Fibroblast of the aortic adventitia (primary cell): ENCODE data around the gene CHL1. TPM values are rescaled to one million over a fixed set of nuclear protein-coding genes. Genes with fewer than 3 reads are reported as not detected.

ENCODE experiments used
- DNase-seq: peaks from one replicate; pipeline ENCODE4 v3.0.0-alpha.2; 2010; ENCODE audit warnings: low read depth
- H3K4me3 ChIP-seq: 2 replicates; pipeline ENCODE4 v1.5.1; 2011; ENCODE audit warnings: low read depth, mild to moderate bottlenecking, control low read depth, low read length, moderate library complexity
- CTCF ChIP-seq: IDR thresholded peaks from 2 replicates; pipeline ENCODE4 v1.5.1; 2011; ENCODE audit warnings: mild to moderate bottlenecking, low read length, control low read depth, inconsistent platforms; ENCODE audit not compliant: insufficient read depth
- total RNA-seq: library from RNA; depleted of rRNA; stranded (reverse); fragments of >200 nt; gene quantifications from 2 replicates; pipeline ENCODE4 v1.2.3, GENCODE V29; 2012; ENCODE audit warnings: low replicate concordance

CHL1 gene
- total RNA-seq, 1 donor, result 0.63 TPM

GRCh38 chr3:373193-373779 lies 176.7 kb downstream of the CHL1 start:
- no peak for TF ChIP-seq CTCF
- no peak for DNase-seq

GRCh38 chr3:374459-374858 lies 177.9 kb downstream of the CHL1 start:
- no peak for TF ChIP-seq CTCF
- DNase-seq, result no peak
- H3K4me3 ChIP-seq, result no peak overlapping the region

More at GRCh38 chr3:373193-373779, 176.7 kb downstream of the CHL1 start:
- no peak overlapping the region for H3K4me3 ChIP-seq

GRCh38 chr3:377158-377561 lies 180.6 kb downstream of the CHL1 start:
- DNase-seq, result peak; percentile 6
- H3K4me3 ChIP-seq, result no peak overlapping the region
- no peak for TF ChIP-seq CTCF

GRCh38 chr3:380801-381200 lies 184.2 kb downstream of the CHL1 start:
- no peak for DNase-seq
- no peak for TF ChIP-seq CTCF

GRCh38 chr3:385151-385550 lies 188.6 kb downstream of the CHL1 start:
- H3K4me3 ChIP-seq, result no peak overlapping the region
- TF ChIP-seq CTCF, result no peak
- DNase-seq, result no peak

More at GRCh38 chr3:380801-381200, 184.2 kb downstream of the CHL1 start:
- H3K4me3 ChIP-seq, result no peak overlapping the region

- DNase-seq, result no peak
- TF ChIP-seq CTCF, result no peak
- no peak overlapping the region for H3K4me3 ChIP-seq
Observed at GRCh38 chr3:394775-395174, 198.2 kb downstream of the CHL1 start.

GRCh38 chr3:396293-396692 lies 199.7 kb downstream of the CHL1 start:
- DNase-seq, result no peak
- no peak overlapping the region for H3K4me3 ChIP-seq
- TF ChIP-seq CTCF, result no peak
